HUDEP-2 (cell line): ENCODE data around the gene C11orf86.
A peak's percentile ranks its signal among the peaks of the same experiment; 100 is the strongest.
"Not testable (repeated sequence)": the region's sequence is repeated elsewhere in the genome, so short reads cannot be mapped to it uniquely, and the experiment has no call there.

ENCODE experiments used
- DNase-seq, 76 experiments: peaks; one replicate each; lab custom pipeline; 2025; ENCODE audit not compliant: unreplicated experiment in 76 of 76; lab: John Stamatoyannopoulos, UW

The C11orf86 gene

GRCh38 chr11:66974724-66975404 lies at the start of gene C11orf86:
C11orf86 (plus strand) TSS chr11:66975304; CDS start chr11:66975363, 59 bp downstream.
- DNase-seq = no peak

GRCh38 chr11:66929753-66930152 lies 45.4 kb upstream of the C11orf86 start:
- no peak for DNase-seq

- no peak for DNase-seq
Observed at GRCh38 chr11:66932543-66932942, 42.6 kb upstream of the C11orf86 start.

GRCh38 chr11:66933531-66933930 lies 41.6 kb upstream of the C11orf86 start:
- no peak for DNase-seq

GRCh38 chr11:66934950-66935779 lies 39.9 kb upstream of the C11orf86 start:
- peak in 75 of 76 experiments; percentile 30 to 90 (median 74) for DNase-seq

DNA sequence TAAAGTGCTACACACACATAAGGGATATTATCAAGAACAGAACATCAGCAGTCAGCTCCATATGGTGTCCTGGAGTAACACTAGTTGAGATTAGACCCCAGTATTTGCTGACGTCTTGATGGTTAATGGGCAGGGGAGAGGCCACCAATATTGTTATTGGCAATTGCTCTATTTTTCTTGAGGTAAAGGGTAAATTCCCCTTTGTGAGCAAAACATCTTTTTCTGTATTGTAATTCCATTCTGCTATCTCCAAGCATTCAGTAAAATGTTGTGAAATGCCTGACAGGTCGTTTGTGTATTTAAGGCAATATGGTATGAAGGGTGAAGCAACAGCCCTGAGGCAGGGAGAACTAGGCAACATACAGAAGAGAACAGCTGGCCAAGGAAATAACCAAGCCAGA lies 38.8 kb upstream of the C11orf86 start:
- no peak for DNase-seq

DNA sequence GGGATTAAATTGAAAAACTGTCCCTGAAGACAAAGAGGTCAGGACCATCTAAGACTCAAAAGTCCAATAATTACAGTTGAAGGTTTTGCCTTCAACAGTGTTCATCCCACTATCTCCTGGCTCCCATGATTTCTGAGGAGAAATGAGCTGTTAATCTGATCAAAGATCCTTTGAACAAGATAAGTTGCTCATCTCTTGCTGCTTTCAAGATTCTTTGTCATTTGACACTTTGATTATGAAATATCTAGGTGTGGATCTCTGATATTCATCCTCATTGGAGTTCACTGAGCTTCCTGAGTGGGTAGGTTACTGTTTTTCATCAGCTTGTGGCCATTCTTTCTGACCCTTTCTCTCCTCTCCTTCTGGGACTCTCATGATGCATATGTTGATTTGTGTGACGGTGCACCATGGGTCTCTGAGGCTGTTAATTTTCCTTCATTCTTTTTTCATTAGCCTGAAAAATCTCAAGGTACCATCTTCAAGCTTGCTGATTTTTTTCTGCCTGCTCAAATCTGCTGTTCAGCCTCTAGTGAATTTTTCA lies 37.8 kb upstream of the C11orf86 start:
- DNase-seq = no peak

DNA sequence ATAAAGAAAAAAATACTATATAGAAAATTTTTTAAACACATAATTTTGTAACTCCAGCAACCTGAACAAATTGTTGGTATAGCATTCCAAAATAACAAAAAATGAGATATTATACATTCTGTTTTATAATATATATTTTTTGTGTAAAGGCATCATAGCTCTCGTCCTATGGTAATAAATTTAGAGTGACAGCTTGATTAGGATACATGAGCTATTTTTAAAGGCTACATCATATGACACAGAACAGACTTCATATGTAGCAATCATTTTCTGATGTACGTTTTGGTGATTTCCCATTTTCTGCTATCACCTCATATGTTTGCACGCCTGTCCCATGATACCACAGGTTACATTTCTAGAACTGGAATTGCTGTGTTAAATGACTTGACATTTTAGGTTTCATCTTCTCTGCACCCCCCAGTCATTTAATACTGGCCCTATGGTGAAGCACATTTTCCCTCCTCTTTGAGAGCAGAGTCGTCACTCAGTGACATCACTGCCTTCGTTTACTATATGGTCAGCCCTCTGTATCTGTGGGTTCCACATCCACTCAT lies 36.4 kb upstream of the C11orf86 start:
- DNase-seq = no peak

DNA sequence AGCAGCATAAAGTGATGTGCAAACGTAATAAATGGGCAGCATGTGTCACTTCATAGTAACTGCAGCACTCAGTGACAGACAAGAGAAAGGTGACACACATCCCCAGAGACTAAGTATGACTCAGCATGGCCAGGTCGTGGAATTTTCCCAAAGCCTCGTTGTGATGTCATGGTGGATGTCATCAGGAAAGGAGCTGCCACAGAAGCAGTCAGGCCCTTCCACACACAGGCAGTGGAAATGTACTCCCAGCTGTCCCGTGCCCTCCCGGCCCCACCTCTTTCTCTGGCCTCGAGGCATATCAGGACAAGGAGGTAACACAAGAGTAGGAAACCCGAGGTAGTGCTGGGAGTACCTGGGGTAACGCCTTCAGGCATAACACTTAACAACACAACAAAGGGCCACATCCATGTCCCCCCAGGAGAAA lies 25.0 kb upstream of the C11orf86 start:
- no peak for DNase-seq

DNA sequence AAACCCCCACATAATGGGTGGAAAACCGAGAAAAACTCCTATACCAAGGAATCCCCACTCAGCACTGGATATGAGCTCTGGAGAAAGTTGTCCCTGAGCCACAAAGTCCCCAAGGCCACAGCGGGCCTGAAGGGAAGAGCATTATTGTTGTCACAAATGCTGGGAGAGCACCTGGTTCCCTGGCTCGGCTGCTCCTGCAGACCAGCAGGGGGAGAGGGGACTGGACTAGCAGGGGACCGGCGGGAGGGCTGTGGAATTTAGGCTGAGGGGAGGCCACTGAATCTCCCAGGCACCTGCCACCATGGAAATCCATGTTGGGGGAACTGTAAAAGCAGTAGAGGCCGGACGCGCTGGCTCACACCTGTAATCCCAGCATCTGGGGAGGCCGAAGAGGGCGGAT lies 24.0 kb upstream of the C11orf86 start:
- no peak for DNase-seq

- DNase-seq = no peak
Observed at GRCh38 chr11:66951927-66952337, 23.2 kb upstream of the C11orf86 start.

DNA sequence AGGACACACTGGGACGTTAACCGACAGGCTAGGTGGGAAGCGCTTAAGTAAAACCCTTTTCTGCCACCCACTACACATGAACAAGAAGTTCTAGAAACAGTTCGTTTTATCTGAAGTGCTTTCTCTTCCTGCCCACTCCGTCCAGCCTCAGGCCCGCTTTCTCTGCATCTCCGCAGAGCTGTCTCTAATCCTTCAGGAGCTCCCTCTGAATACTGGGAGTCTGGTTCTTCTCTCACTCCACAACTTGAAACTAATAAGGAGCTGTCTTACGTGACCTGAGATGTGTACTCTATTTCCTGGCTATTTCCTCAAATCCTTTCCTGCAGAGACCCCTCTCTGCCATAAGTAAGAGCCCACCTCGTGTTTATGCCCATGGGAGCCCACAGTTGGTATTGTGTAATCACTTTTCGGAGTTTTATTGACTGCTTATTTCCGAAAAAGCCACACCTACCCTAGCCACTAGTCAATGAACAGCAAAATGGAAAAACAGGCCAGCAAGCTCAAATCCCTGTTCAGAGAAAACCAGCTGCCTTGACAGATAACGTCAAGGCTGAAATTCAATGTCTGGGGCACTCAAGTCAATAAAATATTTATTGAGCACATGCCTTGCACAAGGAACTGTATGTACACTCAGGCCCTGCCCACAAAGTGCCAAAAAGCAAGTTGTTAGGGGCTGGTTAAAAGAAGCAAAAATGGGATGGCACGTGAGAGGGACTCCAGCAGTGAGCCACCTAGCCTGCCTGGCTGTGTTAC lies 21.8 kb upstream of the C11orf86 start:
- DNase-seq = peak in 4 of 76 experiments; percentile 10 to 28 (median 15)

- no peak for DNase-seq
Observed at GRCh38 chr11:66956689-66957290, 18.3 kb upstream of the C11orf86 start.

GRCh38 chr11:66957971-66958231 lies 17.2 kb upstream of the C11orf86 start:
- DNase-seq = peak in 6 of 76 experiments; percentile 38 to 56 (median 50)

DNA sequence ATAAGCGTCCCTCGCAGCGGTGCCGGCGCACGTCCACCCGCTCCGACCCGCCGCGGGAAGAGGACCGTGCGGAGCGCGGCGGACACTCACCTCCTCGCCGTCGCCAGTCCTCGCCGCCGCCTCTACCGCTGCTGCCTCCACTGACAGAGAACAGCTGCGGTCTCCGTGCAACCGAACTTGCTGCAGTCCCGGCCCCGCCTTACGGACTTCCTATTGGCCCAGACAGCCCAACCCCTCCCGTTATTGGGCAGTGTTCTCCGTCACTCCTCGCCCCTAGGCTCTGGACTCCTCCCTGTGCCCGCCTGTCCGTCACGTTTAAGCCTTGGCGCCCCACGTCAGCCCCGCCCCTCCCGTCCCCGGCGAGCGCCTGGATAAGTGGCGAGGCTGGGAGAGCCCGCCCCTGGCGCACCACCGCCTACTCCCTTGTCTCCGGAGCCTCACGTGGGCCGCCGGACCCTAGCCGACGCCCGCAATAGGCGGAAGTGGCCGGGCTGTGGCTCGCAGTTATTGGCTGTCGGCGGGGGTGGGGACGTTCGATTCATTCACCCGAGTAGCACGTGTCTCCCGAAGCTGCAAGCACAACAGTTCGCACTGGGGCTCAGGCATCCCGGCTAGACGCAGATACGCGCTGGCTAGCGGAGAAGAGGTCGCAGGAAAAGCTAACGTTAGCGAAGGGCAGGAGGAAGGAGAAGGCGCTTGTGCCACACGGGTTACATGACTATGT lies 16.7 kb upstream of the C11orf86 start, which contains the start of gene PC:
Gene PC (minus strand): TSS at position 152 of the 724 bp plus-strand sequence. CDS start 86,224 bp downstream, outside the sequence.
- DNase-seq = peak; percentile 56 to 100 (median 99)

- DNase-seq = no peak
Observed at GRCh38 chr11:66958956-66959274, 16.2 kb upstream of the C11orf86 start.

DNA sequence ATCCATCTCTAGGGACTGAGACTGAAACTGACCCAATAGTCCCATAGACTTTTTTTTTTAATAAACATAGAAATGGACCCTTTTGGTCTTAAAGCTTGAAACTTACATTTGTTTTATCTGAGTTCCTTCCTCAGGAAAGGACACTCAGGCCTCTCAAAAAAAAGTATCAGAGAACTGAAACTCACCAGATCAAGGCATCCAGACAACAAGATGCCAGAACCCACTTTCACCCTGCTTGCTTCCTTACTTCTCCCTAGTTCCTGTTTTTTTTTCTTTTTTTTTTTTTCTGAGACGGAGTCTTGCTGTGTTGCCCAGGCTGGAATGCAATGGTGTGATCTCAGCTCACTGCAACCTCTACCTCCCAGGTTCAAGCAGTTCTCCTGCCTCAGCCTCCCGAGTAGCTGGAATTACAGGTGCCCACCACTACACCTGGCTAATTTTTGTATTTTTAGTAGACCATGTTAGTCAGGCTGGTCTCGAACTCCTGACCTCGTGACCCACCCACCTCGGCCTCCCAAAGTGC lies 13.4 kb upstream of the C11orf86 start:
- DNase-seq = not testable (repeated sequence)

- DNase-seq = no peak
Observed at GRCh38 chr11:66962247-66962646, 12.9 kb upstream of the C11orf86 start.

DNA sequence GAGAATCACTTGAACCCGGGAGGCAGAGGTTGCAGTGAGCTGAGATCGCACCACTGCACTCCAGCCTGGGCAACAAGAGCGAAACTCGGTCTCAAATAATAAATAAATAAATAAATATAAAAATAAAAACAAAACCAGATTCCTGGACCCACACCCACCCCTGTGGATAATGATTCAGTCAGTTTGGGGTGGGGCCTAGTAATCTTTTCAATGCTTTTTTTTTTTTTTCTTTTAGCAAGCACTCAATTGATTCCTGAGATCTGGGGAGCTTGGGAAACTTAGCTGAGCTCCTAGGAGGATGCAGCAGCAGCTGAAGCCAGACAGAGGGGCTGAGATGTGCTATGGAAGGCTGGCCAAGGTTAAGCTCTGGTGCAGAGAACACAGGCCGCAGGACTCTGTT lies 12.3 kb upstream of the C11orf86 start:
- no peak for DNase-seq

GRCh38 chr11:66964495-66964894 lies 10.6 kb upstream of the C11orf86 start:
- no peak for DNase-seq
